GM12878 (cell line): ENCODE data around the gene PGC. TPM values are rescaled to one million over a fixed set of nuclear protein-coding genes. Genes with fewer than 3 reads are reported as not detected.

ENCODE experiments used
- ASH2L ChIP-seq: fragments of 300-600, 200-600 bp; sonication (generic); IDR thresholded peaks from 2 replicates; pipeline ENCODE4 v1.6.1; 2017; ENCODE audit warnings: low read depth, mild to moderate bottlenecking, borderline replicate concordance
- CEBPZ ChIP-seq: fragments of 150-350 bp; IDR thresholded peaks from 2 replicates; pipeline ENCODE4 v1.6.1; 2016; ENCODE audit warnings: low read depth, low read length
- FOXK2 ChIP-seq: fragments of 450-650 bp; IDR thresholded peaks from 2 replicates; pipeline ENCODE4 v1.6.1; 2017; ENCODE audit warnings: mild to moderate bottlenecking, moderate library complexity
- IRF3 ChIP-seq: fragments of 450-650 bp; IDR thresholded peaks from 2 replicates; pipeline ENCODE4 v1.6.1; 2014; ENCODE audit warnings: mild to moderate bottlenecking
- MYB ChIP-seq: fragments of 150-350 bp; IDR thresholded peaks from 2 replicates; pipeline ENCODE4 v1.6.1; 2014; ENCODE audit warnings: mild to moderate bottlenecking, low read depth, low read length, borderline replicate concordance
- NBN ChIP-seq: fragments of 450-650 bp; IDR thresholded peaks from 2 replicates; pipeline ENCODE4 v1.6.1; 2016
- NFYB ChIP-seq: IDR thresholded peaks from 2 replicates; pipeline ENCODE4 v1.6.1; 2011; ENCODE audit warnings: low read depth, mild to moderate bottlenecking, low read length, improper control_type of control experiment, moderate library complexity; ENCODE audit not compliant: insufficient read depth
- POLR2AphosphoS2 ChIP-seq: IDR thresholded peaks from 2 replicates; pipeline ENCODE4 v1.6.1; 2011; ENCODE audit warnings: low read depth, mild to moderate bottlenecking, low read length, improper control_type of control experiment, moderate library complexity
- SREBF2 ChIP-seq: IDR thresholded peaks from 2 replicates; pipeline ENCODE4 v1.6.1; 2012; ENCODE audit warnings: mild to moderate bottlenecking, low read length
- SUPT20H ChIP-seq: IDR thresholded peaks from 2 replicates; pipeline ENCODE4 v1.6.1; 2011; ENCODE audit warnings: low read depth, mild to moderate bottlenecking, low read length, moderate library complexity, borderline replicate concordance; ENCODE audit not compliant: control insufficient read depth
- TCF3 ChIP-seq: IDR thresholded peaks from 2 replicates; pipeline ENCODE4 v1.6.1; 2012; ENCODE audit warnings: low read depth, mild to moderate bottlenecking, low read length, borderline replicate concordance; ENCODE audit not compliant: insufficient read depth
- USF1 ChIP-seq: IDR thresholded peaks from 2 replicates; pipeline ENCODE4 v1.6.1; 2011; ENCODE audit warnings: borderline replicate concordance, low read depth, mild to moderate bottlenecking, moderate library complexity, mixed read lengths, low read length; ENCODE audit not compliant: insufficient read depth; ENCODE audit errors: extremely low read length
- YY1 ChIP-seq: IDR thresholded peaks from 2 replicates; pipeline ENCODE4 v1.6.1; 2011; ENCODE audit warnings: low read depth, mild to moderate bottlenecking, low read length
- ZBTB40 ChIP-seq: fragments of 450-650 bp; IDR thresholded peaks from 2 replicates; pipeline ENCODE4 v1.6.1; 2016; ENCODE audit warnings: mild to moderate bottlenecking, moderate library complexity, borderline replicate concordance
- ZZZ3 ChIP-seq: IDR thresholded peaks from 2 replicates; pipeline ENCODE4 v1.6.1; 2011; ENCODE audit warnings: low read depth; ENCODE audit not compliant: control insufficient read depth, insufficient read length
- polyA plus RNA-seq, 11 experiments: library from polyadenylated mRNA; depleted of rRNA in 4 of 11; unstranded in 6 of 11; stranded (reverse) in 5 of 11; fragments of >200 nt; fragmentation: Nextera tagmentation in 4 of 11; fragmentation: Illumina TruSeq in 1 of 11; extraction: Ambion mirVana in 4 of 11; extraction: Trizol in 1 of 11; gene quantifications; 1 replicate in 1 of 11; 2 replicates in 10 of 11; pipeline versions ENCODE4 v1.2.1 to v1.2.3, GENCODE V29; 2011 to 2016; ENCODE audit warnings: inconsistent platforms in 2 of 11, missing spikeins in 2 of 11, low read depth in 1 of 11
- total RNA-seq, 4 experiments: library from RNA; depleted of rRNA in 3 of 4; stranded (reverse); fragments of >200 nt in 3 of 4; fragmentation: Illumina TruSeq in 1 of 4; extraction: Trizol in 1 of 4; gene quantifications; 2 replicates each; pipeline versions ENCODE4 v1.2.1 to v1.2.3, GENCODE V29; 2013 to 2021

Gene PGC
- total and polyA plus RNA-seq, 10 of the 15 experiments (the other 5 are each of a cell fraction or from before 2014, with no cell fraction given): 0.26 TPM; not detected in 9

- TF ChIP-seq FOXK2: no peak
- TF ChIP-seq NFYB: 0 out of 2 replicates have a peak, but pooled peaks have one; percentile 5
- no peak for TF ChIP-seq ASH2L
- peak; percentile 19 for TF ChIP-seq USF1
- no peak for TF ChIP-seq CEBPZ
- no peak for TF ChIP-seq POLR2AphosphoS2
- no peak for TF ChIP-seq IRF3
- no peak for TF ChIP-seq TCF3
- 0 out of 2 replicates have a peak, but pooled peaks have one; percentile 18 for TF ChIP-seq NBN
- peak; percentile 63; the same call in 1 of the 2 replicates for TF ChIP-seq YY1
- no peak for TF ChIP-seq SUPT20H
- TF ChIP-seq SREBF2: no peak
- no peak for TF ChIP-seq MYB
- no peak for TF ChIP-seq ZZZ3
- no peak; the same call in 1 of the 2 replicates for TF ChIP-seq ZBTB40
- TF ChIP-seq, all 136 proteins: peak for 20
Observed at GRCh38 chr6:41707565-41708200, 39.5 kb downstream of the PGC start (continued).
